Hematopoietic multipotent progenitor cell treated with erythropoietin and hydrocortisone succinate and interleukin-3 and kit ligand, for 8 days (in vitro differentiated cells): ENCODE measurements around the gene RNF44.
A peak's percentile ranks its signal among the peaks of the same experiment; 100 is the strongest.
"Not testable (repeated sequence)": the region's sequence is repeated elsewhere in the genome, so short reads cannot be mapped to it uniquely, and the experiment has no call there.

Source experiments
- DNase-seq: peaks from one replicate; pipeline ENCODE4 v3.0.0-alpha.2; 2015

RNF44 gene

DNA sequence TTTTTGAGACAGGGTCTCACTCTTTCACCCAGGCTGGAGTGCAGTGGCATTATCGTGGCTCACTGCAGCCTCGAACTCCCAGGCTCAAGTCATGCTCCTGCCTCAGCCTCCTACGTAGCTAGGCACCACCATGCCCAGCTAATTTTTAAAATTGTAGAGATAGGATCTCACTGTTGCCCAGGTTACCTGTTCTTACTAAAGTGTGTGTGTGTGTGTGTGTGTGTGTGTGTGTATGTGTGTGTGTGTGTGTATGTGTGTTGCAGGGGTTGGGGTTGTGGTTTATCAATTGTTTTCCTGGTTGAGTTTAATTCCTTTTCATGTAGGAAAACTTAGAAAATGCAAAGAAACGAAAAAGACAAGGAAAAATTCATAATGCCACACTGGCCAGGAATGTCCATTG lies 21.8 kb downstream of the RNF44 start:
- DNase-seq: no peak

DNA sequence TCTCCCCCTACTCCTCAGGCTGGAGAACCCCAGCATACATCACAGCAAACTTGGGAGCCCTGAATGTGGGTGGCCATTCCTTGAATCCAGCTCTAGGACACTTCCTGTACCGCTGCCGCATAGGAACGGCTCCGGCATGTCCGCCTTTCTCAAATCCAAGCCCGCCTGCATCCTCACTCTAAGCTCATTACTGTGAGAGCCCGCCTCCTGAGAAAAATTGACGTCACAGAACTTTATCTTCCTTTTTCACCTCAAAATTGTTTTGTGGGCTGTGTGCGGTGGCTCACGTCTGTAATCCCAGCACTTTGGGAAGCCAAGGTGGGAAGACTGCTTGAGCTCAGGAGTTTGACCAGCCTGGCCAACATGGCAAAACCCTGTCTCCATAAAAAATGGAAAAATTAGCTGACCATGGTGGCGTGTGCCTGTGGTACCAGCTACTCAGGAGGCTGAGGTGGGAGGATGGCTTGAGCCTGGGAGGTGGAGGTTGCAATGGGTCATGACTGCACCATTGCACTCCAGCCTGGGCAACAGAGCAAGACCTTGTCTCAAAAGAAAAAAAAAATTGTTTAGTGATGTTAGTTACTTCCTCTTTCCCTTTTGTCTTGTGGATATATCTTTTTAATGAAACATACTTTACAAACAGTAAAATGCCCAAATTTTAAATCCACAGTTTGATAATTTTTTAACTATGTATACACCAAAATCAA lies 22.8 kb downstream of the RNF44 start:
- no peak for DNase-seq

DNA sequence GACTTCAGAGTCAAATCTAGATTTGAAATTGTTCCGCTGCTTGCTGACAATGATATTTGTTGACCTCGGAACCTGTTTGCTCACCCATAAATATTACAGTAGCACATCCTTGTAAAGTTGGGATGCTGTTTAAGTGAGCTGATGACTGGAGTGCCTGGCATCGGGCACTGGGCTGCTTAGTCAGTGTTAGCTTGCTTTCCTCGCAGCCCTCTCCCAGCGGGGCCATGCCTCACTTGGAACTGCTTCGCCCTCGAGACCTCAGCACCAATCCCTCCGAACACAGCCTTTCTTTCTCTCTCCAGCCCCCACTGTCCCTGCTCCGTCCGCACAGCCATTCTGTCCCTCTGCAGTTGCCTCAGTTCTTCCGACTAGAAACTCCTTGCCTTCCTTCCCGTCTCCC lies 23.4 kb downstream of the RNF44 start:
- no peak for DNase-seq

DNA sequence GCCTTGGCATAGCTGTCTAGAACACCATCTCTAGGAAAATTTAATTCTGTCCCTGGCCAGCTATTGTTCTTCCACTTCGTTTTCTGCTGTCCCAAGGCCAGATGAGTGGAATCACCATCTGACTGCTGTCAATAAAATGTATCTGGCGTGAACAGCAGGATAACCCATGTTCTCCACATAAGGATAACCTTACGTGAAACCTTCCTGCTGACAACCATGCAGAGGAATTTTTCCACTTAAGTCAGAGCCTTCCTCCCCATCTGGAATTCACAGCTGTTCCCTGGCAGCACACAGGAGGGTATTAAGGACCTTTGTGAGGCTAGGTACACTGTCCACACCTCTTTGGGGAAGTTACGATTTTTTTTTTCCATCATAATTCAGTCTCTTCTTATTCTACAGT lies 28.6 kb downstream of the RNF44 start:
- DNase-seq: no peak

DNA sequence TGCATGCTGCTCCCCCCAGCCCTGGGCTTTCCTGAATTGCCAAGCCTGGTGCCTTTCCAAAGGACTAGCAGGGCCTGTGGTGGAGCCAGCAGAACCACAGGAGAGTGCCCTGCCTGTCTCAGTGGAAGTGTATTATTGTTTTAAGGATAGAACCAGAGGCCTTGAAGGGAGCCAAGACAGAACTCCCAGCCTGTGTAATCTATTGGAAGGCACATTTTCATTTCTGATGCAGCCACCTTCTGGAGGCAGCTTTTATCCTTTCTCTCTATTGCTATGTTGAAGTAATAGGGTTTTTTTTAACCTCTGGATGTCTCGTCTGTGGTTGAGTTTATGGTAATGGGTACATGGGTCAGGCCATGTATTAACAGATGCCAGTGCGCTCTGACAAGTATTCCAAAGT lies 29.3 kb downstream of the RNF44 start:
- no peak for DNase-seq

DNA sequence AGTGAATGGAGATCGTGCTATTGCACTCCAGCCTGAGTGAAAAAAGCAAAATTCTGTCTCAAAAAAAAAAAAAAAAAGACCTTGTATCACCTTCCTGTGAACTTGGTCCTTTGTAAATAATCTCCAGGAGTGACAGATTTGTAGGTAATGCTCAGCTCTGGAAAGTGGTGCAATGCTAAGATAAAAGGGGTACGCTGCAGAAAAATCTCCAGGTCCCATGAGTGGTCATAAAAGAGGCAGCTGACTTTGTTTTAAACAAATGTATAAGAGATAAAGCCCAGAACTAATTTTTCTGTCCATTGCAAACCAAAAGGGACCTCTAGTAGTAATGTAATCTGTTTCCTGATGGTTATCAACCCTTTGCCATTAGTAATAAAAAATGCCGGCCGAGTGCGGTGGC lies 33.7 kb downstream of the RNF44 start:
- DNase-seq: no peak

DNA sequence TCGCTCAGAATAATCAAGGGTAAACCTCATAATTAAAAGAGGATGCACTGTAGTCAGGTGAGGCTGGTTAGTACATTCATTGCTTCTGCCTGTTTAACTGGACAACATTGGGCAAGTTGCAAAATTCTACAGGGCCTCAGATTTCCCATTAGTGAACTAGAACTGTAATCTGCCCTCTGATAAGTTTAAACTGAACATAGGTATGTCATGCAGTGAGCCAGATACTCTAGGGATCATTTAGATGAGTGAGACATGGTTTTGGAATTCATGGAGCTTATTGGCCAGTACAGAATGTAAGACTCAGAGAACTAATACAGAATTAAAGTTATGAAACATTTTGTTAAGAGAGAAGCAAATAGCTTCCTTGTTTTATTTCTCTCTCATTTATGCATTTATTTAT lies 35.9 kb downstream of the RNF44 start:
- no peak for DNase-seq

DNA sequence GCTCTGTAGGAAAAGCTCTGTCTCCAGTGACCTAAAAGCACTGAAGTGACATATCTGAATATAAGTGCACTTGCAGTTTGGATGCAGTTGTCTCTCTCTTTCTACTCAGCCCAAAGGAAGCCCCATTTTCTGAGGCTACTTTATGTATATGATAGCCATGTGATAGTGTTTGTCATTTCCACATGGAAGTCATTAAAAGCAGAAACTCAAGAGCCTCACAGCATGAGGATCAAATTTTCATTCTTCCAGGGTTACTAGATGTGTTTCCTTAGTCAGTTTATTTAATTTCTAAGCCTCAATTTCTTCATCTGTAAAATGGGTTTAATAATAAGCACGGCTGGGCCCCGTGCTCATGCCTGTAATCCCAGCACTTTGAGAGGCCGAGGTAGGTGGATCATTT lies 36.7 kb downstream of the RNF44 start:
- no peak for DNase-seq

DNA sequence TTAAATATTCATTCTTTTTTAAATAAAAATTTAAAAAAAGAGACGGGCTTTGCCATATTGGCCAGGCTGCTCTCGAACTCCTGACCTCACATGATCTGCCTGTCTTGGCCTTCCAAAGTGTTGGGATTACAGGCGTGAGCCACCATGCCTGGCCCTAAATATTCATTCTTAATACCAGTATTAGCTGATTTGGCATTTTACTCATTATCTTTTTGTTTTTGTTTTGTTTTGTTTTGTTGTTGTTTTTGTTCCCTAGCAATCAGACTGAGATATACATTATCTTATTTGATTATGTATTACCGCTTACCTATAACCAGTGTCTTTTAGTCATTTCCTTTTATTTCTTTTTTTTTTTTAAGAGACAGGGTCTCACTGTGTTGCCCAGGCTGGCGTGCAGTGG lies 37.9 kb downstream of the RNF44 start:
- no peak for DNase-seq

DNA sequence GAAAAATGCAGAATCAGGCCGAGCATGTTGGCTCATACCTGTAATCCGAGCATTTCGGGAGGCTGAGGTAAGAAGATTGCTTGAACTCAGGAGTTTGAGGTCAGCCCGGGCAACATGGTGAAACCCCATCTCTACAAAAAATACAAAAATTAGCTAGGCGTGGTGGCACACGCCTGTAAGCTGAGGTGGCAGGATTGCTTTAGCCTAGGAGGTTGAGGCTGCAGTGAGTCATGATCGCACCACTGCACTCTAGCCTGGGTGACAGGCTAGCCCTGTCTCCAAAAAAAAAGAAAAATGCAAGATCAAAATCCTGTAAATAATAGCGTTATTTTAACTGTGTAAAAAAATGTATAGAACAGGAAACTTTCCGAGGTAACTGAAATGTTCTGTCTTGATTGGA lies 39.4 kb downstream of the RNF44 start:
- no peak for DNase-seq

DNA sequence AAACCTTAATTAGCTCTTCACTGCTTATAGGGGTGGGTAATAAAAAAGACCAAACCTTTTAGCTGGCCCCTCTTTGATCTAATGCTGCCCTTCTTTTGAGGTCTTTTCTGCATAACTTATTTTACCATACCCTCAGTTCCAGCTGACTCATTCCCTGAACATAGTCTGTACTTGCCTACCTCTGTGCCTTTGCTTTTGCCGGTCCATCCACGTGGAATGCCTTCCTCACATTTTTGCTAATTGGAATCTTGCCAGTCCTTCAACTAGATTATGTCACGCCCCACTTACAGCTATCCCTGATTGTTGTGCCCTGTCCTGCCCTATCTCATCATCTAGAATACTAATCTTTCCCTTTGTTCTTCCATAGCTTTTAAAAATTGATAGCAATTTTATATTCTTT lies 44.8 kb downstream of the RNF44 start:
- DNase-seq: no peak

DNA sequence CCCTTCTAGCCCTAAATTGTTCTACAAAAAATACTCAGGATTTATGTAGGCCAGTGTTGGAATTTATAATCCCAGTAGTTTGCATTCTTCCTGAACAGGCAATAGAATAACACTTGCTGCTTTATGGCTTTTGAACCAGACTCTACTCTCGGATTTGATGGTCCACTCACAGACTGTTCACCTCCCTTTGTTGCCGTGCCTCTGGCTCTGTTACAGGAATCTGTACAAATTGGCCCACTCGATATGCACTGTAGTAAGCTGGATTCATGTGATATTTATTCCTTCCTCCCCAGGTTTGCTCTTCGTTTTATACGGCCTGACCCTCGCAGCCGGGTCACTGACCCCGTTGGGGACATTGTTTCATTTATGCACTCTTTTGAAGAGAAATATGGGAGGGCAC lies 45.3 kb downstream of the RNF44 start:
- DNase-seq: no peak

DNA sequence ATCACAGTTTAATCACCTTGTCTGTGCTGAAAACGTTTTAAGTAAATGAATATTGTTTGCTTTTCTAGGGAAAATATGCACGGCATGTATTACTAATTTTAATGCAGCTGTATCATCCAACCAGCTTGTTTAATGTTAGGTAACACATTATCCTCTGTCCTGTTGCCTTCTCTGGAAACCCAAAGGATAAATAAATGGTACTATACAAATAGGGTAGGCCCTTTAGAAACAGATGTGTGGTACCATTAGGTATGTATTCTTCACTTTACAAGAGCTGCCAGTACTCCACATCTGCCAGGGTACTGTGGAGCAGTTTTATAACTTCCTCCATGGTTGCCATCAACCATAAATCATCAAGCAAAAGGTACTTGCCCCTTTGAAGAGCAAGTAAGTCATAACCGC lies 46.1 kb downstream of the RNF44 start:
- DNase-seq: no peak

DNA sequence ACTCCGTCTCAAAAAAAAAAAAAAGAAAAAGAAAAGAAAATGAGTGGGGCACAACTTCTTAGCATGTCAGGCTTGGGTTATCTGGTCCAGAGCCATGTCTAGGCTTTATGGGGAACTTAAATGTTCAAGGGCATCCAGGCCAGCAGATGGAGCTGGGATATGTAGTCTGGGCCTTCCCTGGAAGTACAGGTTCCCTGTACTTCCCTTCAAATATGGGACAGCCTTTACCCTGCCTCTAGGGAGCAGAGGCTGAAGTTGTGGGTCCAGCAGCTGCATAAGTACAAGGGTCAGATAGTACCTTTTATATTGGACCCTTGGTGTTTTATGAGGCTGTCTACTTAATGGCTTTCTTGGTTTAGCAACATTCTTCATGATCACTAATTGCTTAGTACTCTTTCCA lies 46.9 kb downstream of the RNF44 start:
- no peak for DNase-seq

DNA sequence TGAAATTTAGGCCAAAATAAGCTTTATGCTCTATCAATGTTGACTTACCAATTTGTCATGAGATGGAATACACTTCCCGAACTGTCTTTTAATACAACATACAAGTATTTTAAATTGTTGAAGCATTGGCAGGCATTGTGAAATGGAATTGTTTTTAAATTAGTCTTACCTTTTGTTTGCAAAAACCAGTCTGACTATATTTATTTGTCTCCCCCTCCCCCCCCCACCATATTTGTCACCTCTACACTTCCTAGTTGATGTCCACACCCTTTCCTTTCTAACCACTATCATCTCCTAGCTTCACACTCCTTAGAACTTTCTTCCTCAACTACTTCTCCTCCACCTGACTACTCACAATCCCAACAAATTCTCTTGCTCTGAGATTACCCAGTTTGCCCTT lies 48.1 kb downstream of the RNF44 start:
- no peak for DNase-seq

DNA sequence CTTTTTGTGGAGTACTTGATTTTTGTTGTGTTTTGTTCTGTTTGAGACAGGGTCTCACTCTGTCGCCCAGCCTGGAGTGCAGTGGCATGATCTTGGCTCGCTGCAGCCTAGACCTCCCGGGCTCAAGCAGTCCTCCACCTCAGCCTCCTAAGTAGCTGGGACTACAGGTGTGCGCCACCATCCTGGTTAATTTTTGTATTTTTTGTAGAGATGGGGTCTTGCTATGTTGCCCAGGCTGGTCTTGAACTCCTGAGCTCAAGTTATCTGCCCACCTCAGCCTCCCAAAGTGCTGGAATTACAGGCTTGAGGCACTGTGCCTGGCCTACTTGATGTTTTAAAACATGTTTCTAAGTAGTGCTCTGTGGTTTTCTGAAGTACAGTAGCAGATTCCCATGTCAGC lies 50.0 kb downstream of the RNF44 start:
- not testable (repeated sequence) for DNase-seq

DNA sequence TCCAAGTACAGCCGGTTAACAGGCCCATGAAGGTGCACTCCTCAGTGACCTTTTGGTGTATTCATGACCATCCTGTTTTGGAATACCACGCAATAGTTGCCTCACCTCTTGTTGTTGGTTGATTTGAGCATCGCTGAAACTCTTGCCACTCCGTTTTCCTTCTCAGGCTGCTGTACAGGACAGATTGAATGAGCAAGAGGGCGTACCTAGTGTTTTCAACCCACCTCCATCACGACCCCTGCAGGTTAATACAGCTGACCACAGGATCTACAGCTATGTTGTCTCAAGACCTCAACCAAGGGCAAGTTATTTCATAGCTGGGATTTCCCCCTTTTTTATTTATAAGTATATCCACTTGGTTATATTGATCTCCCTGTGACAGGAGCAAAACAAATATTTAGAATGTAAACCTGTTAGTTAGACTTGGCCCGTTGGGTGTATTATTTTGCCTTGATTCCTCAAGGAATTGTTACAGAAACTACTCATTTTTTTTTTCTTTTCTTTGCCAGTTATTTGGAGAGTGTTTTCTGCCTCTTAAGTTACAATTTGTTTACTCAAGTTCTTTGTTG lies 50.9 kb downstream of the RNF44 start:
- no peak for DNase-seq

DNA sequence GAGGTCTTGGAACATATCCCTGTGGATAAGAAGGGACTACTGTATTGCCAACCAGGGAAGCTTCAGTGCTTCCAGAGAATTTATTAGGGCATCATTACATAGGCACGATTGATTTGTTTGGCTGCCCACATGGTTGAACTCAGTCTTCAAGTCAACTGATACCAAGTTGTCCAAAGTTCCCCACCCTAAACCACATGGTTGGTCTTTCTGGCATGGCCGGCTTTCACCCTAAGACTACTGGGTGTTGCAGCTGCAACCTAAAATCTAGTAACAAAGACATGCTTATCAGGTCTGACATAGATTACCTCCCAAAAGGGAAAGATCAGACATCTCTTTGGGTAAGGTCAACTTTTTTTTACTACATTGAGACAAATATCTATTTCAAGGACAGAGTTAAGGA lies 52.0 kb downstream of the RNF44 start:
- DNase-seq: peak; percentile 65

DNA sequence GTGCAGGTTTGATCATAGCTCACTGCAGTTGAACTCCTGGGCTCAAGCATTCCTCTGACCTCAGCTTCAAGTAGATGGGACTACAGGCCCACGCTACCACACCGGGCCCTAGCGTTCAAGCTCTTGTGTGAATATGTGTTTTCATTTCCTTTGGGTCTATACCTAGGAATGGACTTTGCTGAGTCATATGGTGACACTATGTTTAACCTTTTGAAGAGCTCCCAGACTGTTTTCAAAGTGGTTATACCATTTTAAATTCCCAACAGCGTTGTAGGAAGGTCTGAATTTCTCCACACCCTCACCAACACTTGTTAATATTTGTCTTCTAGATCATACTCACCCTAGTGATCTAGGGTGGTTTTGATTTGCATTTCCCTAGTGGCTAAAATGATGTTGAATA lies 55.5 kb downstream of the RNF44 start:
- no peak for DNase-seq
